Tibial nerve (tissue), 4 donors: ENCODE results near the gene POLL. TPM values are rescaled to one million over a fixed set of nuclear protein-coding genes. Genes with fewer than 3 reads are reported as not detected.

Source experiments
- DNase-seq, 2 donors: peaks; one replicate each; pipeline ENCODE4 v3.0.0-alpha.2; 2019; ENCODE audit warnings: low spot score in 2 of 2
- H3K27ac ChIP-seq, 4 donors: fragments of 200-600 bp; sonication (generic) in 3 of 4; one replicate each; pipeline ENCODE4 v1.5.1; 2017 to 2019; ENCODE audit warnings: mild to moderate bottlenecking in 1 of 4
- H3K27me3 ChIP-seq, 2 donors: fragments of 200-600 bp; sonication (generic) in 1 of 2; one replicate each; pipeline versions ENCODE4 v1.5.1 to v1.6.0; 2017 to 2019
- H3K36me3 ChIP-seq, 3 donors: fragments of 200-600 bp; sonication (generic); one replicate each; pipeline ENCODE4 v1.5.1; 2018 to 2019
- H3K4me1 ChIP-seq, 4 donors: fragments of 200-600 bp; sonication (generic) in 3 of 4; one replicate each; pipeline ENCODE4 v1.5.1; 2017 to 2019
- H3K4me3 ChIP-seq, 4 donors: fragments of 200-600 bp; sonication (generic) in 3 of 4; one replicate each; pipeline ENCODE4 v1.5.1; 2017 to 2019; ENCODE audit warnings: mild to moderate bottlenecking in 1 of 4, moderate library complexity in 1 of 4
- H3K9me3 ChIP-seq, 4 donors: fragments of 200-600 bp; sonication (generic) in 3 of 4; one replicate each; pipeline ENCODE4 v1.5.1; 2017 to 2019
- CTCF ChIP-seq, 5 experiments: fragments of 200-600 bp in 3 of 5; fragments of 450-650 bp in 2 of 5; sonication (generic) in 3 of 5; IDR thresholded peaks; one replicate each; pipeline ENCODE4 v1.5.1; 2016 to 2019; ENCODE audit warnings: antibody characterized with exemption in 5 of 5, mild to moderate bottlenecking in 3 of 5, moderate library complexity in 2 of 5
- EP300 ChIP-seq, 2 donors: sonication (generic); formaldehyde crosslinking; IDR thresholded peaks; one replicate each; pipeline ENCODE4 v1.6.1; 2017; ENCODE audit warnings: antibody characterized with exemption in 2 of 2, mild to moderate bottlenecking in 1 of 2
- POLR2A ChIP-seq, 2 donors: fragments of 450-650 bp; IDR thresholded peaks; one replicate each; pipeline ENCODE4 v1.6.1; 2017; ENCODE audit warnings: antibody characterized with exemption in 2 of 2, mild to moderate bottlenecking in 2 of 2, moderate library complexity in 2 of 2
- WGBS, 2 donors: methylation state at CpG; one replicate each; pipeline ENCODE4 v1.1.5; 2018; 5-methylcytosine and 5-hydroxymethylcytosine counted together
- total RNA-seq, 4 donors: library from RNA; depleted of rRNA; stranded (reverse); fragments of >200 nt; gene quantifications; one replicate each; pipeline ENCODE4 v1.1.0, GENCODE V29; 2016

POLL gene
- total RNA-seq, 4 donors from 2014 or later, result 27.8 to 45.7 (median 35.8) TPM

- peaks cover 0 to 93% (median 18%) of the 10 kb centered on the region in 3 donors for H3K36me3 ChIP-seq
- no peak overlapping the region for H3K4me3 ChIP-seq
- no peak for TF ChIP-seq POLR2A (IDR thresholded peaks at IDR 0.05)
- TF ChIP-seq EP300 (IDR thresholded peaks at IDR 0.05), result no peak
- TF ChIP-seq CTCF (IDR thresholded peaks at IDR 0.05), result no peak
- no peak for DNase-seq
- no peaks in the 10 kb centered on the region for H3K4me1 ChIP-seq
- 76 to 80% methylated on average over 9 to 10 of the region's 10 CpGs for WGBS, 2 donors
- no peaks in the 10 kb centered on the region for H3K9me3 ChIP-seq
- H3K27me3 ChIP-seq, result no peaks in the 10 kb centered on the region
- no peak overlapping the region for H3K27ac ChIP-seq
Measured at GRCh38 chr10:101580486-101581399, 7.3 kb downstream of the POLL start.

GRCh38 chr10:101579516-101579870 is 8.6 kb downstream of the POLL start:
- TF ChIP-seq CTCF (IDR thresholded peaks at IDR 0.05) (no peak), POLR2A (IDR thresholded peaks at IDR 0.05) (no peak), EP300 (IDR thresholded peaks at IDR 0.05) (no peak)
- no peaks in the 10 kb centered on the region for H3K4me1 ChIP-seq
- WGBS, 2 donors, result 98 to 100% methylated on average over 1 to 8 of the region's 12 CpGs
- H3K36me3 ChIP-seq, result peaks cover 0 to 80% (median 18%) of the 10 kb centered on the region in 3 donors
- no peaks in the 10 kb centered on the region for H3K9me3 ChIP-seq
- H3K27ac ChIP-seq, result no peak overlapping the region
- H3K4me3 ChIP-seq, result no peak overlapping the region
- no peaks in the 10 kb centered on the region for H3K27me3 ChIP-seq
- no peak for DNase-seq

GRCh38 chr10:101578803-101579515 is 9.1 kb downstream of the POLL start:
- WGBS, 2 donors, result 83 to 92% methylated on average over 4 to 13 of the region's 13 CpGs
- Histone ChIP-seq H3K36me3 (peaks cover 0 to 75% (median 18%) of the 10 kb centered on the region in 3 donors), H3K4me1 (no peaks in the 10 kb centered on the region), H3K9me3 (no peaks in the 10 kb centered on the region), H3K27me3 (no peaks in the 10 kb centered on the region), H3K4me3 (no peak overlapping the region), H3K27ac (no peak overlapping the region)
- TF ChIP-seq EP300 (IDR thresholded peaks at IDR 0.05) (no peak), CTCF (IDR thresholded peaks at IDR 0.05) (no peak), POLR2A (IDR thresholded peaks at IDR 0.05) (no peak)
- no peak for DNase-seq

GRCh38 chr10:101578192-101578591 is 9.9 kb downstream of the POLL start:
- H3K27ac ChIP-seq, result no peak overlapping the region
- H3K4me1 ChIP-seq, result no peaks in the 10 kb centered on the region
- peaks cover 0 to 4% (median 0%) of the 10 kb centered on the region in 4 donors for H3K9me3 ChIP-seq
- no peaks in the 10 kb centered on the region for H3K27me3 ChIP-seq
- no peak for DNase-seq
- TF ChIP-seq POLR2A (IDR thresholded peaks at IDR 0.05), result no peak
- no peak for TF ChIP-seq CTCF (IDR thresholded peaks at IDR 0.05)
- TF ChIP-seq EP300 (IDR thresholded peaks at IDR 0.05), result no peak
- H3K4me3 ChIP-seq, result no peak overlapping the region
- WGBS, 2 donors, result 76 to 82% methylated on average over 5 of the region's 5 CpGs
- H3K36me3 ChIP-seq, result peaks cover 0 to 72% (median 13%) of the 10 kb centered on the region in 3 donors
